Loucy (cell line): ENCODE results near the gene PLPPR3.

Source experiments
- H2AFZ ChIP-seq: fragments of 200-600 bp; sonication (generic); 2 replicates; pipeline ENCODE4 v1.6.0; 2016; ENCODE audit warnings: antibody characterized with exemption, mild to moderate bottlenecking, low read length, moderate library complexity
- H3F3A ChIP-seq: fragments of 200-600 bp; 2 replicates; pipeline ENCODE4 v1.6.0; 2016; ENCODE audit warnings: antibody characterized with exemption, low read depth, mild to moderate bottlenecking
- H3K27me3 ChIP-seq: fragments of 200-600 bp; sonication (generic); 2 replicates; pipeline ENCODE4 v1.6.1; 2014; ENCODE audit warnings: low read length, mild to moderate bottlenecking; ENCODE audit not compliant: insufficient read depth, poor library complexity, severe bottlenecking
- H3K36me3 ChIP-seq: fragments of 200-600 bp; sonication (generic); 2 replicates; pipeline ENCODE4 v1.6.1; 2016; ENCODE audit warnings: low read length; ENCODE audit not compliant: insufficient read depth
- H3K4me1 ChIP-seq: fragments of 200-600 bp; sonication (generic); 2 replicates; pipeline ENCODE4 v1.5.1; 2014; ENCODE audit warnings: low read length, mild to moderate bottlenecking; ENCODE audit not compliant: insufficient read depth, poor library complexity, severe bottlenecking
- H3K4me2 ChIP-seq: fragments of 200-600 bp; sonication (generic); 2 replicates; pipeline ENCODE4 v1.6.0; 2014; ENCODE audit warnings: antibody characterized with exemption, low read length, low read depth, mild to moderate bottlenecking; ENCODE audit not compliant: poor library complexity, severe bottlenecking
- H3K4me3 ChIP-seq: fragments of 200-600 bp; sonication (generic); 2 replicates; pipeline ENCODE4 v1.5.1; 2014; ENCODE audit warnings: low read length, mild to moderate bottlenecking, mixed read lengths; ENCODE audit not compliant: poor library complexity, severe bottlenecking
- H3K79me2 ChIP-seq: fragments of 200-600 bp; sonication (generic); 2 replicates; pipeline ENCODE4 v1.6.1; 2014; ENCODE audit warnings: low read length; ENCODE audit not compliant: insufficient read depth
- H3K9ac ChIP-seq: fragments of 200-600 bp; sonication (generic); 2 replicates; pipeline ENCODE4 v1.6.0; 2014; ENCODE audit warnings: mild to moderate bottlenecking, low read depth, low read length, moderate library complexity; ENCODE audit not compliant: poor library complexity, severe bottlenecking
- H3K9me2 ChIP-seq: fragments of 200-600 bp; sonication (generic); replicated peaks from 2 replicates; pipeline ENCODE4 v1.6.1; 2016; ENCODE audit warnings: low read depth, low read length, mixed read lengths
- H3K9me3 ChIP-seq: fragments of 200-600 bp; sonication (generic); 2 replicates; pipeline ENCODE4 v1.6.1; 2014; ENCODE audit warnings: mild to moderate bottlenecking, antibody characterized with exemption, low read length, low read depth; ENCODE audit not compliant: insufficient read depth
- H4K20me1 ChIP-seq: fragments of 200-600 bp; sonication (generic); 2 replicates; pipeline ENCODE4 v1.6.0; 2014; ENCODE audit warnings: antibody characterized with exemption, low read length, mild to moderate bottlenecking; ENCODE audit not compliant: insufficient read depth, poor library complexity, severe bottlenecking
- CTCF ChIP-seq: fragments of 200-600 bp; sonication (generic); conservative IDR thresholded peaks from 2 replicates; pipeline ENCODE4 v1.5.1; 2014; ENCODE audit warnings: mild to moderate bottlenecking, antibody characterized with exemption, low read length
- EZH2phosphoT487 ChIP-seq: fragments of 200-600 bp; IDR thresholded peaks from 2 replicates; pipeline ENCODE4 v1.6.1; 2018; ENCODE audit warnings: antibody characterized with exemption, mild to moderate bottlenecking, moderate library complexity, borderline replicate concordance

Gene PLPPR3

GRCh38 chr19:811506-812048 lies 10.2 kb downstream of the PLPPR3 start:
- no peaks in the 10 kb centered on the region for H3K4me1 ChIP-seq
- H3K36me3 ChIP-seq, result peaks cover 71% of the 10 kb centered on the region; the same call in 1 of the 2 replicates
- H2AFZ ChIP-seq, result no peak overlapping the region
- H3K27me3 ChIP-seq, result no peaks in the 10 kb centered on the region
- no peak overlapping the region for H3K4me2 ChIP-seq
- peaks cover 53% of the 10 kb centered on the region for H4K20me1 ChIP-seq
- no peaks in the 10 kb centered on the region for H3K9me3 ChIP-seq
- no peak overlapping the region for H3K4me3 ChIP-seq
- TF ChIP-seq CTCF, result no peak
- no peak for TF ChIP-seq EZH2phosphoT487
- no peak overlapping the region for H3K9ac ChIP-seq
- no peaks in the 10 kb centered on the region for H3K9me2 ChIP-seq
- peaks cover 27% of the 10 kb centered on the region for H3K79me2 ChIP-seq
- peaks cover 18% of the 10 kb centered on the region; the same call in 1 of the 2 replicates for H3F3A ChIP-seq

GRCh38 chr19:810883-811489 lies 10.8 kb downstream of the PLPPR3 start:
- H3K79me2 ChIP-seq, result peaks cover 33% of the 10 kb centered on the region

GRCh38 chr19:810077-810855 lies 11.5 kb downstream of the PLPPR3 start:
- no peaks in the 10 kb centered on the region for H3K9me3 ChIP-seq
- no peaks in the 10 kb centered on the region for H3K9me2 ChIP-seq
- H3K36me3 ChIP-seq, result peaks cover 78% of the 10 kb centered on the region; the same call in 1 of the 2 replicates
- no peak for TF ChIP-seq CTCF
- no peak for TF ChIP-seq EZH2phosphoT487
- H4K20me1 ChIP-seq, result peaks cover 67% of the 10 kb centered on the region
- no peaks in the 10 kb centered on the region for H3K4me1 ChIP-seq
- peaks cover 40% of the 10 kb centered on the region for H3K79me2 ChIP-seq
- H3K4me3 ChIP-seq, result no peak overlapping the region
- H2AFZ ChIP-seq, result no peak overlapping the region
- H3K4me2 ChIP-seq, result no peak overlapping the region
- H3K27me3 ChIP-seq, result no peaks in the 10 kb centered on the region
- H3K9ac ChIP-seq, result no peak overlapping the region
- peaks cover 18% of the 10 kb centered on the region; the same call in 1 of the 2 replicates for H3F3A ChIP-seq

More at GRCh38 chr19:810883-811489, 10.8 kb downstream of the PLPPR3 start:
- H3K9ac ChIP-seq, result no peak overlapping the region
- peaks cover 59% of the 10 kb centered on the region for H4K20me1 ChIP-seq
- H3K4me3 ChIP-seq, result no peak overlapping the region
- H3K9me2 ChIP-seq, result no peaks in the 10 kb centered on the region
- no peaks in the 10 kb centered on the region for H3K9me3 ChIP-seq
- H2AFZ ChIP-seq, result no peak overlapping the region
- no peak for TF ChIP-seq EZH2phosphoT487
- TF ChIP-seq CTCF, result no peak
- H3F3A ChIP-seq, result peaks cover 18% of the 10 kb centered on the region; the same call in 1 of the 2 replicates
- no peak overlapping the region for H3K4me2 ChIP-seq
- H3K27me3 ChIP-seq, result no peaks in the 10 kb centered on the region
- peaks cover 75% of the 10 kb centered on the region; the same call in 1 of the 2 replicates for H3K36me3 ChIP-seq
- H3K4me1 ChIP-seq, result no peaks in the 10 kb centered on the region
